ENCODE results near the gene ZNF526.

- TF ChIP-seq POLR2A (IDR thresholded peaks at IDR 0.05; ENCODE audit: low read length) (no peak), GATA1 (IDR thresholded peaks at IDR 0.05; ENCODE audit: low read depth, low read length) (no peak)
Measured at GRCh38 chr19:42228641-42229040, 8.5 kb downstream of the ZNF526 start.

Data from erythroblast (primary cell).